Activated CD8-positive, alpha-beta memory T cell treated with anti-CD3 and anti-CD28 coated beads for 36 hours (primary cell): Measurements from ENCODE around the gene SOBP. TPM values are rescaled to one million over a fixed set of nuclear protein-coding genes. Genes with fewer than 3 reads are reported as not detected.

Experiments used
- CTCF ChIA-PET: fragments of 350-600 bp; sonication (Branson Sonifier 250); formaldehyde crosslinking; loops from one replicate; lab custom pipeline; 2021; ENCODE audit warnings: antibody characterized with exemption; lab: Charles Lee
- POLR2A ChIA-PET: fragments of 350-600 bp; sonication (Branson Sonifier 250); formaldehyde crosslinking; loops from one replicate; lab custom pipeline; 2021; ENCODE audit warnings: antibody characterized with exemption; lab: Charles Lee
- total RNA-seq, 2 experiments: library from RNA; stranded (reverse); gene quantifications; one replicate each; pipeline ENCODE4 v1.2.3, GENCODE V29; 2021

The SOBP gene
- total RNA-seq, 2 experiments from 2014 or later, result 1.0 to 1.6 TPM

GRCh38 chr6:107479089-107479690, 10.7 kb upstream of the SOBP start:
- CTCF ChIA-PET, result interaction anchor here (0.6 kb wide), 1 partner anchor 943 kb away, joined by 5 read pairs; no protein-coding TSS in a partner anchor
- POLR2A ChIA-PET, result no interaction called here

- ChIA-PET POLR2A (no interaction called here), CTCF (interaction anchor here (0.7 kb wide), 1 partner anchor 564 kb away, joined by 3 read pairs; no protein-coding TSS in a partner anchor)
Observed at GRCh38 chr6:107485157-107485556, 4.8 kb upstream of the SOBP start.

DNA sequence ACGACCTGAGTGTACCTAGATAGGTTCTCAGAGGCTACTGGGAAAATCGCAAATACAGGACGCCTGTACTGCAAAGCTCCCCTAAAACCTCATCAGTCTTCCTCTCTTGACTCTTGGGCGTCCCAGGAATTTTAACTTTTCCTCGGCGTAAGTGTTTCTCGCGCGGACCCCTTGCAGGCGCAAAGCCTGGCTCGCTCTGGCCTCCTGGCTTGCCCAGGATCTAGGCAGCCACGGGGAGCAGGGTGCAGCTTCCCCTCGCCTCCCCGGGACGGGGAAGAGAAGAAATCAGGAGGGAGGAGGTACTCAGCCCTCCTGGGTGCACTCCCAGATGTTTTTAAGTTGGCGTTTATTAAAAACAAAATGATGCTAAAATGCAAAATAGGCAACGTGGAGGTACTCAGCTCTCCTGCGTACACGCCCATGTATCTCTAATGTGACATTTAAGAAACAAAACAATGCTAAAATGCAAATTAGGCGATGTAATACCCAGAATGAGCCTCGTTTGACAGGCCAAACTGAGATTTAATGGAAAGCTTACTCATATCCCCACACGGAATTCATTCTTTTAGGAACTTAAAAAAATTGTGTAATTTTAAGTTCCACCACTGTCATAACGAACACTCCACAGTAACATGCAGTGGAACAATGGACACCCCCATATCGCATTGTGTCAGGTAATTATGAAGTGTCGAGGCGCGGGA, 1.6 kb upstream of the SOBP start:
- ChIA-PET POLR2A (interaction anchor here (1.1 kb wide), 1 partner anchor 29 kb away, joined by 4 read pairs; the partner anchor contains the start of gene PDSS2), CTCF (interaction anchor here (0.6 to 2.0 kb wide), 3 partner anchors 17 to 326 kb away, joined by 3 to 5 read pairs (median 4); partner anchors contain the start of gene PDSS2)

DNA sequence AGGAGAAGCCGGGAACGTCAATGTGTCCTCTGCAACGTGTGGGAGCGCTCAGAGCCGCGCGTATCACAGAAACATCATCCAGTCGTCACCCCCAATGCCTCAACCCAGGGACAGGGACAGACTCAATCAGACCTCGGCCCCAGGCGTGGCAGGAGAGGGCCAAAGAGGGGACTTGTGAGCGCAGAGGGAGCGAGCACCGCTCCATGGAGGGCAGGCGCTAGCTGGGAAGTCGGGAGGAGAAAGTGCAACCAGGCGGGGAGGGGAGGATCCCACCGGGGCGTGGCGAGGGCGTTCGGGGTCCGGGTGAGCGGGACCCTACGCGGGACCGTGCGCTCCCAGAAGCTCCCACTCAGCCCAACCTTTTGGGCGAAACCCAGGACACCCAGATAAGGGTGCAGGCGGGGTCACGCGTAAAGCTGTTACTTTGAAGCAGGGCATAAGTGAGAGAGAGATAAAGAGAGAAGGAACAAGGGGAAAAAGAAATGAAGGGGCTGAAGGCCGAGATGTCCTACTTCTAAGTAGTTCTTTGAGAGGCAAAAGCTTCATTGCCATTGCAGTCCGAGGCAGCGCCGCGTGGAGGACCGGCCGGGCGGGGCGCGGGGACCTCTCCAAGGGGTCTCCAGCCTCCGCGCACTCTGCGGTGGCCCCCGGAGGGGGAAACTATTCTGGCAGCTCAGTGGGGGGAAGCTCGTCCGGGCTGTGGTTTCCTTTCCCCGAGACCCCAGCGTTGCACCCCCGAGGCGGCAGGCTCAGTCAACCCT, 862 bp upstream of the SOBP start:
- POLR2A ChIA-PET, result interaction anchor here (0.6 to 1.1 kb wide), 2 partner anchors 30 to 83 kb away, joined by 4 to 5 read pairs; partner anchors contain the start of gene PDSS2

DNA sequence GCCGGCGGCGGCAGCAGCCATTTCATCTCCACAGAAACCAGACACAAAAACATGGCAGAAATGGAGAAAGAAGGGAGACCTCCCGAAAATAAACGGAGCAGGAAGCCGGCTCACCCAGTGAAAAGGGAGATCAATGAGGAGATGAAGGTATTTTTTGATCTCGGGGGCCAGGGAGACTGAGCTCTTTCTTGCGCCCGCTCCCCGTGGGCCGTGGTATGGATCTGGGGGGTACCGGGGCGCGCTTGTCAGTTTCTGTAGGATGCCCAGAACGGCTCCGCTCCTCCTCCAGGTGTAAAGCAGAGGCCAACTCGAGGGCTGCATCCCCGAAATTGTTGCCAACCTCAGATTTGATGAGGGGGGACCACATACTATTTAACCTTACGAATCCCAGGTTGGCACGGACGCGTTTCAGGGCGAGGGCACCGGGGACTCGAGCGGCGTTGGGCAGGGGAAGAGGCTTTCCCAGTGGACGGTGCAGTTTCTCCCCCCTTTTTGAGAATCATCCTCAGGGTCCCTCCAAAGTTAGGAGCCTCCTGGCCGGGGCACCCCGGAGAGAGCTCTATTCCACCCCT, 735 bp downstream of the SOBP start:
- ChIA-PET CTCF (no interaction called here), POLR2A (no interaction called here)

More for the DNA sequence above, 862 bp upstream of the SOBP start:
- CTCF ChIA-PET, result interaction anchor here (0.6 to 2.0 kb wide), 4 partner anchors 16 to 326 kb away, joined by 3 to 5 read pairs (median 4); partner anchors contain the start of gene PDSS2

DNA sequence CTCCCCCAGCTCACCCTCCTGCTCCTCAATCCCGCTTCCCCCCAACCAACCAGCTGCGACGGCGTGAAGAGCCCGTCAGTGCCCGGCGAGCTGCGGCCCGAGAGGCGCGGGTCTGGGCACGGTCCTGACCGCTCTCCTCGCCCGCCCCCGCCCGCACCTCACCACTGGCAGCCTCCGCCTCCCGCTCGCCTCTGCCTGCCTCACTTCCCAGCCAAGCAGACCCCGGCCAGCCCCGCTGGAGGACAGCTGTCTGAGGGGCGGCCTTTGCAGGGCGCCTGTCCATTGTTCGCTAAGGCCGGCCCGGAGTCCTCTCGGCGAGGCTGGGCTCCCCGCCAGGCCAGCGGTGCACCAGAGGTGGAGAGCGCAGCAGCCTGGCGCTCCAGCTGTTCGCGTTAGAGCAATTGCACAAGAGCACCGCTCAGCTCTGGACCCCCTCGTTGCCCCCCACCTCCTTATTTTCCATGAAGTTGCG, 1.3 kb downstream of the SOBP start:
- POLR2A ChIA-PET, result no interaction called here
- CTCF ChIA-PET, result interaction anchor here (0.6 kb wide), 1 partner anchor 19 kb away, joined by 3 read pairs; no protein-coding TSS in a partner anchor

DNA sequence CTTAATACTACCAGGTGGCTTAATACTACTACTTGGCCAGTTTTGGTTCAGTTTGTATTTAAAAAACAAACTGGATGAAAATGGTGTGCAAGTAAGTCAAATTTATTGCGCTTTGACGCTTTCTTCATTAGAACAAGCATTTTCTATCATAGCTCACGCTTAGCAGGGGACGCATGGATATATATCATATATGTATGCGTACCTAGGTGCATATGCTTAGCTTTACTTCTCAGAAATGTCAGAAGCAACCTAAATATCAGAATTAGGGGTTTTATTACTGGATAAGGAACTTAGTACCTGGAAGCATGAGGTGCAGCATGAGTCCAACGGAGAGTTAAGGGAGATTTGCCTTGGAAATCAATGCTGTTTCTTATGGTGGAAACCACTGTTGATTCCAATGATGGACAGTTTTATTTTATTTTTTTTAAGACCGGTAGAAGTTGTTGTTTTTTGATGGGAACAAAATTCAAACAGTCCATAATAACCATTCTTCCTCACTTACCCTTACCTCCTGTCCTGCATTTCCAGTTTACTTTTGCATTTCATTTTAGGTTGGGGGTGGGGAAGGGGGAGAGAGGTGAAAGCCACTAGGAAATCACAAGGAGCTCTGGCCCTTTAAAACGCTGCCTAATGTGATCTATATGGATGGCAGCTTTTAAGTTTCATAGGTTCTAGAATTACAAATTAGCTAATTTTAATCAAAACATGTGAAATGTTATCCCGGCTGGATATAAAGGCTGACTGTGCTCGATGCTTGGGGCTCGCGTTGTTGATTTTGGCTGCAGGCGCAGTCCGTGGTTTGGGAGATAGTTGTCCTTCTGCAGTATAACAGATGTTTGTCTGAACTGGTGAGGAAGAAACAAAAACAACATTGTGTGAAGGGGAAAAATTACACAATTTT, 2.1 kb downstream of the SOBP start:
- ChIA-PET POLR2A (no interaction called here), CTCF (interaction anchor here (0.6 kb wide), 1 partner anchor 20 kb away, joined by 3 read pairs; no protein-coding TSS in a partner anchor)

DNA sequence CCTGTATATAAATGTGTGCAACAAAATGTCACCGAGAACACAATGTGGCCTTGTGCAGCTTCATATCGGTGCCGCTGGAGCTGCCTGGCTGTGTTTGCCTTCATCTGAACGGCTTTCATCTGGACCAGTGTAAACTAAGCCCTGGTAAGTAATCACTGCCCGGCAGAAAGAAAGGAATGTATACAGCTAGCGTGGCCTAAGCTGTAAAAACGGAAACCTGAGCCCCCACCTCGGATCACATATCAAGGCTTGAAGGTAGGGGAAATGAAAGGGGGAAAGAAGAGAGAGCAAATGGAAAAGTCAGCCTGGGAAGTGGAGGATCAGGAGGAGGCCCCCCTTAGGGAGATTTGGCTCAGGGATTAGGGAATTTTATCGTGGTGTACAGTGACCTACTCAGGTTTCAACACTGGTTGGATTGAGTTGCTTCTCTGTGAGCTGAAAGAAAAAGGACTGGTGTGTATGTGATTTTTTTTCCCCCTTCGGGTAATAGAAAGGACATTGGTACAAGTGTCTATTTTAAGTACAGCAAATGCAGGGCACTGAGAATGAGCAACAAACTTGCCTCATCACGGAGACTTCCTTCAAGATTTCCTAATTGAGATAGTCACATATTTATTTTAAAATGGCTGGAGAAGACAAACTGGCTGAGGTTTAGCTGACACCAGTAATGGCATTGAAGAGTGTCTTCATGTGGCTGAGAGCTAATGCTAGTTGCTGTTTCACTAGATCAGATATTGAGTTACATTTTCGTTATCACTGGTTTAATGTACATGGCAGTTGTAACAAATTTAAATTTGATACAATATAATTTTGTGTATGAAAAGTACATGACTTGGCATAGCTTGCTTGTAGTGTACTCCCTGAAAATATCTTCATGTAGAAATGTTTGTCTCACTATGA, 3.5 kb downstream of the SOBP start:
- POLR2A ChIA-PET, result interaction anchor here (0.6 kb wide), 1 partner anchor 448 kb away, joined by 3 read pairs; no protein-coding TSS in a partner anchor
- CTCF ChIA-PET, result no interaction called here

DNA sequence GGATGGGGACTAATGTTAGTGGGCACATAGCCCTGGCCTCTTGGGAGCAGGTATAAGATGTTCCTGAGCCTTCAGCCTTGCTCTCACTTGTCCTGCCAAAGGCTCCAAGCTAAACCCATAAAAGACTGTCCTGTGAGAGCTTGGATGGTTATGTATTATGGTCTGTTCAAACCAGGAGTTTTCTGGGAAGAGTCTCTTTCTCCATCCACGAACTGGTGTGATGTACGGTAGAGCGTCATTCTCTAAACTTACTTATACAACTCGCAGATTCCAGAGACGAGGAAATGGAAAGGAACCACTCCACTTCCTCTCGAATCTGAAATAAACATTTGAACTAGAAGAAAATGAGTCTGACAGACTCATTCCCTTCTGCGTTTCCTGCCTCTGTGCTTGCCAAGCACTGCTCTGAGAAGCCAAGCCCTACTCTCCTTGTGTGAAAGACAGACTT, 5.3 kb downstream of the SOBP start:
- ChIA-PET CTCF (no interaction called here), POLR2A (no interaction called here)

- ChIA-PET POLR2A (no interaction called here), CTCF (no interaction called here)
Observed at GRCh38 chr6:107495971-107496370, 6.1 kb downstream of the SOBP start.

DNA sequence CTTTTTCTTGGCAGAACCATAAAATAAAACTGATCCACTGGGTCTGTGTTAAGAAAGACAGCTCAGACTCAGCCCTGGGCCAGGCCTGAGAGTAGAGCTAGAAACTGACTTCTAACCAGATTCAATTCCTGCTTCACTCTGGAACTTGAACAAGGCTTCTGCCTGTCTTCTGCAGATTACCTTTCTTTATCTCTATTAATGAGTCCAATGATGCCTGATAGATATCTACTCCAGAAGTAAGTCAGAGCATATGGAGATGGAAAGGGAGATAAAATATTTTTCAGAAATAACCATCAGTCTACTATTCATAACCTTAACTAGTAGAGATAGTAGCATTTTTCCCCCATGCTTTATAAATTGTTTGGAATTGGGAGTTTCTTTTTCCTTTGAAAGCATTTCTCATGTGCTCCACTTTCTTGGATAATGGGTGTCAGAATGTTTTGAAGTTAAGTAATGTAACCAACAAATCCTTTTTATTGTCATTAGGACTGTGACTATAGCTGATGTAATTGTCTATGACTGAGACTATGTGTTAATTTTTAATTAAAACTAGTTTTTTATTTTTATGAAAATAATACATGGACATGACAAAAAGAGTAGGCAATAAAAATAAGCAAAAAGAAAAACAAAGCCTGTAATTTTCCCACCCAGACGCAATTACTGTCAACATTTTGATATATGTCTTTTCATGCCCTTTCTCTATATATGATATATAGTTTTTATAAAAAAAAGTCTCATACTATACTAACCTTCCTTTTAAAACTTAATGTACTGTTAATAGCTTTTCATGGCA, 7.2 kb downstream of the SOBP start:
- POLR2A ChIA-PET, result no interaction called here

DNA sequence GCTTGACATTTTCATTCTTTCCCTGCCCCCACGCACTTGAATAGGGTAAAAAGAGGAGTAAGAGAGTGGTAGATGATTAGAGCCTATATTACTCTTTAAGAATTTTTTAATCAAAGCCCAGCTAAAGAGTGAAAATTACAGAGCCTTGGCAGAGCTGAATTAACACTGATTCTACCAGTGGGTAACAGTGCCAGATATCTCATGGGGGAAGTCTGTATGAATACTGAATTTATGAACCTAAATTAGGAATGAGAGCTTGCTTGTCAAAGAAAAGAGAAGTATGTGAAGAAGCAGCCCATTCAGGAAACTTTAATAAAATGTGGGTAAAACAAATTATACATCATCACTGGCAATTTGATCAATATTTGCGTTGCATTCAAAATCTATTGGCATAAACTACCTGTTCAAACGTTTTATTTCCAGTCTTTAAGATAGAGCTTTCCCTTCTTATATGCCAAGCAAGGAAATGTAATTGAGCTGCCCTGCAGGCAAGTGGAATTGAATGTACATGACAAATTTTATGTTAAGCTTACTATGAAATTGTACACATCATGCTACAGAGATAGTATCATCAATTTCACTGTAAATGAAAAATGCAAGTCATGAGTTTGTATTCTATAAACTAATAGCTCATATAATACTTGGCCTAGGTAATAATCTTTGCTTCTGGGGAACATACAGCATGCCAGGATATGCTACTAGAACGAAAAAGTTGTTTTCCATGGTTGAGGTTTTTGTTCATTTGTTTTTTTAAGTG, 14.5 kb downstream of the SOBP start:
- POLR2A ChIA-PET, result no interaction called here
- CTCF ChIA-PET, result interaction anchor here (0.6 to 1.1 kb wide), 2 partner anchors 15 to 108 kb away, joined by 3 read pairs; no protein-coding TSS in a partner anchor

More for the DNA sequence above, 7.2 kb downstream of the SOBP start:
- CTCF ChIA-PET, result no interaction called here

GRCh38 chr6:107506145-107506544, 16.2 kb downstream of the SOBP start:
- POLR2A ChIA-PET, result no interaction called here

GRCh38 chr6:107509506-107509905, 19.6 kb downstream of the SOBP start:
- POLR2A ChIA-PET, result no interaction called here
- CTCF ChIA-PET, result no interaction called here

More at GRCh38 chr6:107506145-107506544, 16.2 kb downstream of the SOBP start:
- CTCF ChIA-PET, result no interaction called here

DNA sequence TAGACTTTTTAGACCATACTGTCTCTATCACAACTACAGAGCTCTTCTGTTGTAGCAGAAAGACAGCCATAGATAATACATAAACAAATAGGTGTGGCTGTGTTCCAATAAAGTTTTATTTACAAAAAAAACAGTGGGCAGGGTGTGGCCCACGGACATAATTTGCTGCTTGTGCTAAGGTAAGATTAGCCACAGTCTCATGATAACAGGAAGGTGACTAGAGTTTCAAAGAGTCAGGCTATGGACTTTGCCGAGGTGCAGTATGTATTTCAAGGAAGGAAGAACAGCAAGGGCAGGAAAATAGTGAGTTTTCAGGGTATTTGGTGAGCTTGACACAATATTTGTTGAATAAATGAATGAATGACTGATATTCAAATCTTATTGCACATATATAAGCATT, 20.2 kb downstream of the SOBP start:
- CTCF ChIA-PET, result no interaction called here
- POLR2A ChIA-PET, result no interaction called here
